ENCODE measurements around the gene INTS4.
"Not testable (repeated sequence)": the region's sequence is repeated elsewhere in the genome, so short reads cannot be mapped to it uniquely, and the experiment has no call there.

- not testable (repeated sequence) for TF ChIP-seq ZNF555 (tag by site-specific recombination; conservative IDR thresholded peaks at IDR 0.05); ZNF114 (tag by site-specific recombination; IDR thresholded peaks at IDR 0.05); ZNF394 (tag by site-specific recombination; IDR thresholded peaks at IDR 0.05; ENCODE audit: borderline replicate concordance); CTCF (tag by site-specific recombination; IDR thresholded peaks at IDR 0.05); KLF1 (tag by site-specific recombination; IDR thresholded peaks at IDR 0.05); ZNF558 (tag by site-specific recombination; IDR thresholded peaks at IDR 0.05); ZBTB21 (tag by site-specific recombination; IDR thresholded peaks at IDR 0.05); ZBTB49 (tag by site-specific recombination; IDR thresholded peaks at IDR 0.05; ENCODE audit: low read depth); ZNF133 (tag by site-specific recombination; IDR thresholded peaks at IDR 0.05); PRDM2 (tag by site-specific recombination; IDR thresholded peaks at IDR 0.05; ENCODE audit: borderline replicate concordance); MEIS1 (CRISPR knock-in tag; IDR thresholded peaks at IDR 0.05; ENCODE audit: borderline replicate concordance)
- TF ChIP-seq, protein P1, sequence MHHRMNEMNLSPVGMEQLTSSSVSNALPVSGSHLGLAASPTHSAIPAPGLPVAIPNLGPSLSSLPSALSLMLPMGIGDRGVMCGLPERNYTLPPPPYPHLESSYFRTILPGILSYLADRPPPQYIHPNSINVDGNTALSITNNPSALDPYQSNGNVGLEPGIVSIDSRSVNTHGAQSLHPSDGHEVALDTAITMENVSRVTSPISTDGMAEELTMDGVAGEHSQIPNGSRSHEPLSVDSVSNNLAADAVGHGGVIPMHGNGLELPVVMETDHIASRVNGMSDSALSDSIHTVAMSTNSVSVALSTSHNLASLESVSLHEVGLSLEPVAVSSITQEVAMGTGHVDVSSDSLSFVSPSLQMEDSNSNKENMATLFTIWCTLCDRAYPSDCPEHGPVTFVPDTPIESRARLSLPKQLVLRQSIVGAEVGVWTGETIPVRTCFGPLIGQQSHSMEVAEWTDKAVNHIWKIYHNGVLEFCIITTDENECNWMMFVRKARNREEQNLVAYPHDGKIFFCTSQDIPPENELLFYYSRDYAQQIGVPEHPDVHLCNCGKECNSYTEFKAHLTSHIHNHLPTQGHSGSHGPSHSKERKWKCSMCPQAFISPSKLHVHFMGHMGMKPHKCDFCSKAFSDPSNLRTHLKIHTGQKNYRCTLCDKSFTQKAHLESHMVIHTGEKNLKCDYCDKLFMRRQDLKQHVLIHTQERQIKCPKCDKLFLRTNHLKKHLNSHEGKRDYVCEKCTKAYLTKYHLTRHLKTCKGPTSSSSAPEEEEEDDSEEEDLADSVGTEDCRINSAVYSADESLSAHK (tag by site-specific recombination; IDR thresholded peaks at IDR 0.05), result not testable (repeated sequence)
- TF ChIP-seq, protein P2, sequence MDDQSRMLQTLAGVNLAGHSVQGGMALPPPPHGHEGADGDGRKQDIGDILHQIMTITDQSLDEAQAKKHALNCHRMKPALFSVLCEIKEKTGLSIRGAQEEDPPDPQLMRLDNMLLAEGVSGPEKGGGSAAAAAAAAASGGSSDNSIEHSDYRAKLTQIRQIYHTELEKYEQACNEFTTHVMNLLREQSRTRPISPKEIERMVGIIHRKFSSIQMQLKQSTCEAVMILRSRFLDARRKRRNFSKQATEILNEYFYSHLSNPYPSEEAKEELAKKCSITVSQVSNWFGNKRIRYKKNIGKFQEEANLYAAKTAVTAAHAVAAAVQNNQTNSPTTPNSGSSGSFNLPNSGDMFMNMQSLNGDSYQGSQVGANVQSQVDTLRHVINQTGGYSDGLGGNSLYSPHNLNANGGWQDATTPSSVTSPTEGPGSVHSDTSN (CRISPR knock-in tag; IDR thresholded peaks at IDR 0.05), result not testable (repeated sequence)
Measured at GRCh38 chr11:77843700-77844099, 150.8 kb downstream of the INTS4 start.
